Measurements from ENCODE around the gene SYT5.

GRCh38 chr19:55141696-55142095, 38.4 kb downstream of the SYT5 start:
- TF ChIP-seq, protein P1, sequence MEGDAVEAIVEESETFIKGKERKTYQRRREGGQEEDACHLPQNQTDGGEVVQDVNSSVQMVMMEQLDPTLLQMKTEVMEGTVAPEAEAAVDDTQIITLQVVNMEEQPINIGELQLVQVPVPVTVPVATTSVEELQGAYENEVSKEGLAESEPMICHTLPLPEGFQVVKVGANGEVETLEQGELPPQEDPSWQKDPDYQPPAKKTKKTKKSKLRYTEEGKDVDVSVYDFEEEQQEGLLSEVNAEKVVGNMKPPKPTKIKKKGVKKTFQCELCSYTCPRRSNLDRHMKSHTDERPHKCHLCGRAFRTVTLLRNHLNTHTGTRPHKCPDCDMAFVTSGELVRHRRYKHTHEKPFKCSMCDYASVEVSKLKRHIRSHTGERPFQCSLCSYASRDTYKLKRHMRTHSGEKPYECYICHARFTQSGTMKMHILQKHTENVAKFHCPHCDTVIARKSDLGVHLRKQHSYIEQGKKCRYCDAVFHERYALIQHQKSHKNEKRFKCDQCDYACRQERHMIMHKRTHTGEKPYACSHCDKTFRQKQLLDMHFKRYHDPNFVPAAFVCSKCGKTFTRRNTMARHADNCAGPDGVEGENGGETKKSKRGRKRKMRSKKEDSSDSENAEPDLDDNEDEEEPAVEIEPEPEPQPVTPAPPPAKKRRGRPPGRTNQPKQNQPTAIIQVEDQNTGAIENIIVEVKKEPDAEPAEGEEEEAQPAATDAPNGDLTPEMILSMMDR (IDR thresholded peaks at IDR 0.05): no peak
- no peak for TF ChIP-seq POLR2A (IDR thresholded peaks at IDR 0.05)
